GM12865 (cell line): ENCODE measurements around the gene PTPN2.

Experiments used
- DNase-seq: peaks from one replicate; pipeline ENCODE4 v3.0.0; 2010; ENCODE audit warnings: low read depth
- H3K4me3 ChIP-seq: 2 replicates; pipeline ENCODE4 v1.5.1; 2011; ENCODE audit warnings: mild to moderate bottlenecking, low read depth, low read length, control low read depth
- CTCF ChIP-seq: IDR thresholded peaks from 2 replicates; pipeline ENCODE4 v1.5.1; 2011; ENCODE audit warnings: low read length, control low read depth, low read depth, inconsistent platforms; ENCODE audit not compliant: insufficient read depth; ENCODE audit errors: missing control alignments

PTPN2 gene

GRCh38 chr18:12828116-12829051 is 55.7 kb downstream of the PTPN2 start:
- no peak for DNase-seq
- no peak for TF ChIP-seq CTCF
- no peak overlapping the region for H3K4me3 ChIP-seq

GRCh38 chr18:12827588-12827987 is 56.4 kb downstream of the PTPN2 start:
- TF ChIP-seq CTCF = no peak
- DNase-seq = no peak
- H3K4me3 ChIP-seq = no peak overlapping the region

- no peak overlapping the region for H3K4me3 ChIP-seq
- no peak for TF ChIP-seq CTCF
- DNase-seq = no peak
These were observed 58.8 kb downstream of the PTPN2 start for GRCh38 chr18:12825230-12825629.

- H3K4me3 ChIP-seq = no peak overlapping the region
- no peak for TF ChIP-seq CTCF
- DNase-seq = no peak
These were observed 60.1 kb downstream of the PTPN2 start for GRCh38 chr18:12823892-12824291.

GRCh38 chr18:12821408-12821807 is 62.6 kb downstream of the PTPN2 start:
- no peak overlapping the region for H3K4me3 ChIP-seq
- DNase-seq = no peak
- TF ChIP-seq CTCF = no peak

GRCh38 chr18:12820506-12820905 is 63.5 kb downstream of the PTPN2 start:
- no peak for DNase-seq
- TF ChIP-seq CTCF = no peak
- H3K4me3 ChIP-seq = no peak overlapping the region
